Small intestine (tissue), 7 donors: ENCODE data around the gene HOOK2. TPM values are rescaled to one million over a fixed set of nuclear protein-coding genes. Genes with fewer than 3 reads are reported as not detected.
"Not testable (repeated sequence)": the region's sequence is repeated elsewhere in the genome, so short reads cannot be mapped to it uniquely, and the experiment has no call there.

Experiments used
- DNase-seq, 2 donors: peaks; one replicate each; pipeline versions ENCODE4 v3.0.0 to v3.0.0-alpha.2; 2013
- FAIRE-seq: peaks from 2 replicates; lab custom pipeline; 2012; peaks lifted over from hg19 to GRCh38; lab: Jason Lieb, UNC
- H3K27ac ChIP-seq, 3 donors: one replicate each; pipeline ENCODE4 v1.5.1; 2013; ENCODE audit warnings: low read length in 2 of 3, mild to moderate bottlenecking in 2 of 3, control low read depth in 1 of 3, inconsistent platforms in 1 of 3, low read depth in 1 of 3, moderate library complexity in 1 of 3
- H3K27me3 ChIP-seq, 3 donors: one replicate each; pipeline ENCODE4 v1.6.1; 2013; ENCODE audit warnings: low read length in 3 of 3, inconsistent platforms in 1 of 3; ENCODE audit not compliant: control insufficient read depth in 3 of 3, insufficient read depth in 3 of 3
- H3K36me3 ChIP-seq, 3 donors: one replicate each; pipeline ENCODE4 v1.6.1; 2013; ENCODE audit warnings: low read length in 3 of 3, inconsistent platforms in 1 of 3, low read depth in 1 of 3, mild to moderate bottlenecking in 1 of 3, moderate library complexity in 1 of 3; ENCODE audit not compliant: control insufficient read depth in 3 of 3, insufficient read depth in 2 of 3
- H3K4me1 ChIP-seq, 3 donors: one replicate each; pipeline ENCODE4 v1.6.1; 2013; ENCODE audit warnings: low read length in 2 of 3, inconsistent platforms in 1 of 3, low read depth in 1 of 3, mild to moderate bottlenecking in 1 of 3, moderate library complexity in 1 of 3; ENCODE audit not compliant: control insufficient read depth in 3 of 3, insufficient read depth in 2 of 3
- H3K4me3 ChIP-seq, 3 donors: one replicate each; pipeline ENCODE4 v1.5.1; 2013; ENCODE audit warnings: low read length in 3 of 3, control low read depth in 1 of 3, inconsistent platforms in 1 of 3, low read depth in 1 of 3, mild to moderate bottlenecking in 1 of 3, moderate library complexity in 1 of 3
- H3K9me3 ChIP-seq, 2 donors: one replicate each; pipeline ENCODE4 v1.6.1; 2013; ENCODE audit warnings: low read depth in 1 of 2, low read length in 1 of 2; ENCODE audit not compliant: control insufficient read depth in 2 of 2, insufficient read depth in 1 of 2
- WGBS, 3 donors: extraction: QIAGEN DNeasy Blood & Tissue Kit; methylation state at CpG; one replicate each; pipeline ENCODE4 v1.1.7; 2013; 5-methylcytosine and 5-hydroxymethylcytosine counted together
- polyA plus RNA-seq, 4 donors: library from polyadenylated mRNA; stranded (reverse) in 3 of 4; unstranded in 1 of 4; fragments of 200-250 nt in 3 of 4; fragments of 120-200 nt in 1 of 4; gene quantifications; one replicate each; pipeline versions ENCODE4 v1.2.1 to v1.2.3, GENCODE V29; 2013
- donor health status: healthy with polysubstance abuse.
- donor health status: control.
- donor health status: control.
- donor health status: Bipolar disorder and iron deficiency.
- donor health status: healthy.

Gene HOOK2
- polyA plus RNA-seq, 4 donors = 61.8 to 206 (median 167) TPM

- Histone ChIP-seq H3K9me3 (no peaks in the 10 kb centered on the region), H3K27me3 (no peaks in the 10 kb centered on the region), H3K4me1 (peaks cover 0 to 16% (median 3%) of the 10 kb centered on the region in 3 donors), H3K36me3 (peaks cover 6 to 61% (median 12%) of the 10 kb centered on the region in 3 donors), H3K4me3 (no peak overlapping the region), H3K27ac (no peak overlapping the region)
- 76 to 85% (median 77%) methylated on average over 3 of the region's 3 CpGs for whole genome bisulfite sequencing, 3 donors
- DNase-seq (no peak), FAIRE-seq (no peak)
These were observed 45.3 kb downstream of the HOOK2 start for GRCh38 chr19:12730064-12730463.

DNA sequence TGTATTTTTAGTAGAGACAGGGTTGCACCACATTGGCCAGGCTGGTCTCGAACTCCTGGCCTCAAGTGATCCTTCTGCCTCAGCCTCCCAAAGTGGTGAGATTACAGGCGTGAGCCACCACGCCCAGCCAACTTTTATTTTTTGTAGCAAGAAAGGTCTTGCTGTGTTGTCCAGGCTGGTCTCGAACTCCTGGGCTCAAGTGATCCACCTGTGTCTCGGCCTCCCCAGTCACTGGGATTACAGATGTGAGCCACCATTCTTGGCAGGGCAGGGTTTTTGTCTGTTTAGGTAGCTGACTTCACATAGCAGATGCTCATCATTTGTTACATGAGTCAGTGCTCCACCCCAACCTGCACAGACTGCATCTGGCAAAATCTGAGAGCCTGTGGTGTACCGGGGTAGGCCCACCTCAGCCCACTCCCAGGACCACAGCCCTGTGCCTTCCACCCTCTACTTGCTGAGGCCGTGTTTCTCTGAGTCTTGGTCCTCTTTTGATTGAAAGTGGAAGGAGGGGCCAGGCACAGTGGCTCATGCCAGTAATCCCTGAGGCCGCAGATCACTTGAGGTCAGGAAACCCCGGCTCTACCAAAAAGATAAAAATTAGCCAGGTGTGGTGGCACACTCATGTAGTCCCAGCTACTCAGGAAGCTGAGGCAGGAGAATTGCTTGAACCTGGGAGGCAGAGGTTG, 47.5 kb downstream of the HOOK2 start:
- H3K4me1 ChIP-seq = peaks cover 0 to 17% (median 0%) of the 10 kb centered on the region in 3 donors
- no peak overlapping the region for H3K27ac ChIP-seq
- no peak overlapping the region for H3K4me3 ChIP-seq
- no peaks in the 10 kb centered on the region for H3K9me3 ChIP-seq
- 94 to 96% (median 94%) methylated on average over 9 of the region's 9 CpGs for WGBS, 3 donors
- no peaks in the 10 kb centered on the region for H3K27me3 ChIP-seq
- FAIRE-seq (no peak), DNase-seq (no peak)
- H3K36me3 ChIP-seq = peaks cover 6 to 57% (median 12%) of the 10 kb centered on the region in 3 donors

- H3K9me3 ChIP-seq = no peaks in the 10 kb centered on the region
- H3K27me3 ChIP-seq = no peaks in the 10 kb centered on the region
- WGBS, 3 donors = 82 to 92% (median 91%) methylated on average over 2 of the region's 2 CpGs
These were observed 48.4 kb downstream of the HOOK2 start for GRCh38 chr19:12726988-12727316.

GRCh38 chr19:12725612-12726011, 49.7 kb downstream of the HOOK2 start:
- not testable (repeated sequence) for H3K27ac ChIP-seq, FAIRE-seq, DNase-seq, H3K27me3 ChIP-seq, H3K4me1 ChIP-seq, H3K9me3 ChIP-seq, H3K4me3 ChIP-seq
- 88 to 94% (median 94%) methylated on average over 10 of the region's 10 CpGs for WGBS, 3 donors
- peaks cover 6 to 36% (median 10%) of the 10 kb centered on the region in 3 donors for H3K36me3 ChIP-seq

More at GRCh38 chr19:12726988-12727316, 48.4 kb downstream of the HOOK2 start:
- Histone ChIP-seq H3K36me3 (peaks cover 6 to 48% (median 12%) of the 10 kb centered on the region in 3 donors), H3K27ac (no peak overlapping the region), H3K4me3 (no peak overlapping the region), H3K4me1 (peaks cover 0 to 10% (median 0%) of the 10 kb centered on the region in 3 donors)
- no peak for FAIRE-seq
- no peak for DNase-seq

DNA sequence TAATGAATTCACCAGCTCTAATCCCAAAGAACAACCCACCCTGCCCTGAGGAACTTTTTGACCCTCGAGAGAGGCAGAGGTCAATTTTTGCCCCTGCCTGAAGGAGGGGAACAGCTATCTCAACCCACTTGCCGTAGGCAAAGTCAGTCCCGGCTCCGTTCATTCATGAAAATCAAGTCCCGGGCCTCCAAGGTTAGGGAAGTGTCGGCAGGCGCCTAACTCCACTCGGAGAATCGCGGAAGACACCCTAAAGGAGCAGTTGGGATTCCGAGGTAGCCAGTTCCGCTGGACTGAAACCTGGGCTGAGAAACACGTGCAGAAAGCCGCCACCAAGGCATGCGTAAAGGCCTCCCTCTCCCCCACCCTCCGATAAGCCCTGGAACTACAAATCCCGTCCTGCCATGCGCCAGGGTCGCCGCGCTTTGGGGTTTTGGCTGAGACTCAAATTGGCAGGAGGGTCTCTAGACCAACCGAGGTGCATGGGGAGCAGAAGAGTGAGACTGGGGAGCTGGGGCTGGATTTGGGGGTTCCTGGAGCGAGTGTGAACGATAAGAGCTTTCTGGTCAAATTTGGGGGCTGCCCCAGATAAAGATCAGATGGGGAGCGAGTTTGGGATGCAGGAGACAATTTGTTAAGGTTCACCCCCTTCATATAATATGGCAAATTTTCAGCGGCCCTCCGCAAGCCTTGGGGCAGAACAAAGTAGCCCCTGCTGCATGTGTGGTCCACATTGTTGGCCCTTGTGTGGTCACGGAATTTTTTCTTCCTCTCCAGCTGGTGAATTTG, 51.5 kb downstream of the HOOK2 start, which contains the start of gene TNPO2:
Gene TNPO2, minus strand, starts transcription at position 292 of the 786 bp plus-strand sequence. CDS start 2,955 bp downstream, outside the sequence.
- Histone ChIP-seq H3K4me1 (peaks cover 0 to 12% (median 4%) of the 10 kb centered on the region in 3 donors), H3K36me3 (peaks cover 0 to 32% (median 3%) of the 10 kb centered on the region in 3 donors), H3K27me3 (no peaks in the 10 kb centered on the region), H3K27ac (peak within 1 kb of the TSS; percentile 15 to 91 (median 87)), H3K4me3 (peak within 1 kb of the TSS; percentile 33 to 72 (median 45)), H3K9me3 (no peaks in the 10 kb centered on the region)
- 3 to 5% (median 4%) methylated on average over 27 to 28 of the region's 28 CpGs for WGBS, 3 donors
- FAIRE-seq (no peak), DNase-seq (peak; percentile 69 to 81)

GRCh38 chr19:12723381-12723640, 52.0 kb downstream of the HOOK2 start:
- H3K4me1 ChIP-seq = peaks cover 0 to 12% (median 4%) of the 10 kb centered on the region in 3 donors
- H3K27me3 ChIP-seq = no peaks in the 10 kb centered on the region
- FAIRE-seq (no peak), DNase-seq (no peak)
- H3K36me3 ChIP-seq = peaks cover 0 to 32% (median 7%) of the 10 kb centered on the region in 3 donors
- H3K9me3 ChIP-seq = no peaks in the 10 kb centered on the region
- H3K4me3 ChIP-seq = peak overlapping the region; percentile 33 to 72 (median 45)
- 0% methylated on average over 7 of the region's 7 CpGs for WGBS, 3 donors
- peak overlapping the region; percentile 15 to 91 (median 87) for H3K27ac ChIP-seq

DNA sequence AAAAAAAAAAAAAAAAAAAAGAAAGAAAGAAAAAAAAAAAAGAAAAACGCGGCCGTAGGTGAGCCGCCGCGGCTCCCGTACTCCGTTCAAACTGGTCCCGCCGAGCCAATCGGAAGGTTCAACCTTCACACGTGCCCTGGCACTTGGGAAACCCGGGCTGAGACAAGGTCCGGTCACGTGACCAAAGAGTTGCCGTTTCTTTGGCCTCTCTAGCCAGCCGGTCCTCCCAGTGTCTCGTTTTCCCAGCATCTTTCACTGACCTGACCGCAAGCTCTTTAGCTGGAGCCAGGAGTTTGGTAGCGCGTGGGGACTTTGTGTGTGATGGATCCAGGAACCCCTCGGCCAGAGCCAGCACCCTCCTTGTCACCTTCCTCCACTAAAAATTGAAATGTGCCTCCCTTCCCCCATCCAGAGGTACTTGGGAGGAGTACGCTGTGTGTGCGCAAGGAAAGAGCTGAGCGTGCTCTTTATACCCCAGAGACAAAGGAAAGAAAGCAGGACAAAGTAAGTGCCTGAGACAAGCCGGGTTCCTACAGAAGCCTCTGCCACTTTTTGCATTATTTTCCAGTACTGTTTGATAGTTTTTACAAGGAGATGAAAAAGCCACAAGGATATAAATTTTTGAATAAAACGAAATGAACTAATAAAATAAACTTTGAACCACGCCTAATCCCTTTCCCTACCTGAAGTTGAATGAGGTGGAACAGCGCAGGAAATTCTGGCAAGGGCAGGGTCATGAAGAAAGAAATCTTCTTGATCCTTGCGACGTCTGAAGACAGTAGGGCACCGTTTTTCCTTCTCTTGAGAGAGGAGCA, 52.6 kb downstream of the HOOK2 start:
- peak overlapping the region; percentile 72 to 95 (median 91) for H3K4me3 ChIP-seq
- no peaks in the 10 kb centered on the region for H3K9me3 ChIP-seq
- H3K27me3 ChIP-seq = no peaks in the 10 kb centered on the region
- FAIRE-seq (peak; percentile 15), DNase-seq (peak; percentile 99)
- peaks cover 0 to 12% (median 4%) of the 10 kb centered on the region in 3 donors for H3K4me1 ChIP-seq
- H3K36me3 ChIP-seq = peaks cover 0 to 32% (median 9%) of the 10 kb centered on the region in 3 donors
- H3K27ac ChIP-seq = peak overlapping the region; percentile 15 to 93 (median 91)
- 0 to 1% (median 1%) methylated on average over 31 to 32 of the region's 32 CpGs for WGBS, 3 donors
